Neural progenitor cell (in vitro differentiated cells): ENCODE measurements around the gene GLRX. TPM values are rescaled to one million over a fixed set of nuclear protein-coding genes. Genes with fewer than 3 reads are reported as not detected.

Experiments used
- DNase-seq: peaks from one replicate; pipeline ENCODE4 v3.0.0-alpha.2; 2016; ENCODE audit warnings: low spot score
- H2AFZ ChIP-seq: fragments of 200-600 bp; sonication (generic); replicated peaks from 2 replicates; pipeline ENCODE4 v1.6.1; 2016; ENCODE audit warnings: antibody characterized with exemption
- H3F3A ChIP-seq: fragments of 200-600 bp; sonication (generic); 2 replicates; pipeline ENCODE4 v1.6.1; 2016; ENCODE audit warnings: antibody characterized with exemption, low read depth
- H3K27ac ChIP-seq: fragments of 200-600 bp; sonication (generic); 2 replicates; pipeline ENCODE4 v1.5.1; 2016; ENCODE audit warnings: mild to moderate bottlenecking
- H3K27me3 ChIP-seq: fragments of 200-600 bp; sonication (generic); 2 replicates; pipeline ENCODE4 v1.6.1; 2016; ENCODE audit warnings: mild to moderate bottlenecking, moderate library complexity
- H3K36me3 ChIP-seq: fragments of 200-600 bp; sonication (generic); 2 replicates; pipeline ENCODE4 v1.5.1; 2016
- H3K4me1 ChIP-seq: fragments of 200-600 bp; sonication (generic); 2 replicates; pipeline ENCODE4 v1.6.1; 2016; ENCODE audit warnings: mixed run types
- H3K4me2 ChIP-seq: fragments of 200-600 bp; sonication (generic); 2 replicates; pipeline ENCODE4 v1.6.1; 2016
- H3K4me3 ChIP-seq: fragments of 200-600 bp; sonication (generic); 2 replicates; pipeline ENCODE4 v1.5.1; 2016
- H3K79me2 ChIP-seq: fragments of 200-600 bp; sonication (generic); 2 replicates; pipeline ENCODE4 v1.6.1; 2016; ENCODE audit warnings: low read depth
- H3K9ac ChIP-seq: fragments of 200-600 bp; sonication (generic); 2 replicates; pipeline ENCODE4 v1.6.1; 2016
- H3K9me3 ChIP-seq: fragments of 200-600 bp; sonication (generic); 2 replicates; pipeline ENCODE4 v1.5.1; 2016; ENCODE audit warnings: low read depth
- H4K20me1 ChIP-seq: fragments of 200-600 bp; sonication (generic); 2 replicates; pipeline ENCODE4 v1.6.1; 2016; ENCODE audit warnings: low read depth
- H3K27ac Mint-ChIP-seq: 3 replicates; pipeline ENCODE4 v1.8.0; 2021; ENCODE audit warnings: mixed read lengths
- H3K27me3 Mint-ChIP-seq: 2 replicates; pipeline ENCODE4 v1.8.0; 2022; ENCODE audit warnings: low read depth, mild to moderate bottlenecking, inconsistent platforms, moderate library complexity, mixed read lengths; ENCODE audit not compliant: insufficient read depth
- H3K36me3 Mint-ChIP-seq: 3 replicates; pipeline ENCODE4 v1.8.0; 2021; ENCODE audit warnings: mixed read lengths
- H3K4me1 Mint-ChIP-seq: 3 replicates; pipeline ENCODE4 v1.8.0; 2021; ENCODE audit warnings: mixed read lengths
- H3K4me3 Mint-ChIP-seq: 3 replicates; pipeline ENCODE4 v1.8.0; 2021; ENCODE audit warnings: mild to moderate bottlenecking, moderate library complexity, mixed read lengths
- H3K9me3 Mint-ChIP-seq: 3 replicates; pipeline ENCODE4 v1.8.0; 2020; ENCODE audit warnings: mixed read lengths
- EZH2 ChIP-seq: fragments of 200-600 bp; sonication (generic); IDR thresholded peaks from 2 replicates; pipeline ENCODE4 v1.6.1; 2017; ENCODE audit warnings: antibody characterized with exemption, mild to moderate bottlenecking, moderate library complexity
- EZH2phosphoT487 ChIP-seq: fragments of 200-600 bp; sonication (generic); IDR thresholded peaks from 2 replicates; pipeline ENCODE4 v1.6.1; 2017; ENCODE audit warnings: antibody characterized with exemption
- total RNA-seq: library from RNA; depleted of rRNA; stranded (reverse); fragments of >200 nt; gene quantifications from 2 replicates; pipeline ENCODE4 v1.2.3, GENCODE V29; 2015; ENCODE audit warnings: low replicate concordance
- TF ChIP-seq, protein P1 (sequence below): fragments of 200-600 bp; sonication (generic); IDR thresholded peaks from 2 replicates; pipeline ENCODE4 v1.5.1; 2017; ENCODE audit warnings: antibody characterized with exemption, mild to moderate bottlenecking

Gene GLRX
- total RNA-seq, 1 donor from 2014 or later, result 15.1 TPM

DNA sequence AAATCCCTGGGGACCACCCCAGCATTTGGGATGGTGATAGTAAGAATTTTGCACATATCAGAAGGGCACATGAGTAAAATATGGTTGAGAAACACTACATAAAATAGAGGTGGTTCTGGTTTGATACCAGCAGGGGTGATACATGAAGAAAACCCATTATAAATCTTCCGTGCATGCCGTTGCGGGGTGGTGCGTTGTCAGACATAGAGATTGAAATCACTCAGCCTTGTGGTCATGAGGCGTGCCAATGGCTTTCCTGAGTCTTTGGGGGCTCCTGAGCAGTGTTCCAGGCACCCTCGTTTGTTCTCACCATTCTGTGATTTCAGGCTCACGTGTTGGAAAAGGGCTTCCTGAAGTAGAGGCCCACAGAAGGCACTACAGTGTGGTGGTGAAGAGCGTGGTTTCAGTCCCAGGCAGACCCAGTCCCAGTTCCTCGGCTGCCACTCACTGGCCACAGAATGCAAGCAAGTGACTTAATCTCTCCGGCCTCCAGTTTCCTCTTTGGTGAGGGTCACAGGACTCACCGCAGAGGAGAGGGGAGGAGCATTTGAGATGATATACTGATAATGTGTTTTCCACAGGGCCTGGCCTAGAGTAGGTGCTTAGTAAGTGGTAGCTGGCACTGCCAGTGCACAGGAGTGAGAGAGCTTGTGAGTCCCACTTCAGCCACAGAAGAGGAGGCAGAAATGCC is 20.5 kb upstream of the GLRX start:
- H3K9me3 Mint-ChIP-seq, result no peaks in the 10 kb centered on the region
- Histone ChIP-seq H3F3A (no peaks in the 10 kb centered on the region), H2AFZ (no peak overlapping the region), H3K27ac (no peak overlapping the region), H3K79me2 (no peaks in the 10 kb centered on the region), H3K9me3 (no peaks in the 10 kb centered on the region), H4K20me1 (no peaks in the 10 kb centered on the region), H3K9ac (no peak overlapping the region), H3K27me3 (no peaks in the 10 kb centered on the region), H3K36me3 (no peaks in the 10 kb centered on the region), H3K4me3 (no peak overlapping the region), H3K4me2 (no peak overlapping the region), H3K4me1 (no peaks in the 10 kb centered on the region)
- TF ChIP-seq EZH2phosphoT487, result no peak
- TF ChIP-seq EZH2, result no peak
- TF ChIP-seq, protein P1, sequence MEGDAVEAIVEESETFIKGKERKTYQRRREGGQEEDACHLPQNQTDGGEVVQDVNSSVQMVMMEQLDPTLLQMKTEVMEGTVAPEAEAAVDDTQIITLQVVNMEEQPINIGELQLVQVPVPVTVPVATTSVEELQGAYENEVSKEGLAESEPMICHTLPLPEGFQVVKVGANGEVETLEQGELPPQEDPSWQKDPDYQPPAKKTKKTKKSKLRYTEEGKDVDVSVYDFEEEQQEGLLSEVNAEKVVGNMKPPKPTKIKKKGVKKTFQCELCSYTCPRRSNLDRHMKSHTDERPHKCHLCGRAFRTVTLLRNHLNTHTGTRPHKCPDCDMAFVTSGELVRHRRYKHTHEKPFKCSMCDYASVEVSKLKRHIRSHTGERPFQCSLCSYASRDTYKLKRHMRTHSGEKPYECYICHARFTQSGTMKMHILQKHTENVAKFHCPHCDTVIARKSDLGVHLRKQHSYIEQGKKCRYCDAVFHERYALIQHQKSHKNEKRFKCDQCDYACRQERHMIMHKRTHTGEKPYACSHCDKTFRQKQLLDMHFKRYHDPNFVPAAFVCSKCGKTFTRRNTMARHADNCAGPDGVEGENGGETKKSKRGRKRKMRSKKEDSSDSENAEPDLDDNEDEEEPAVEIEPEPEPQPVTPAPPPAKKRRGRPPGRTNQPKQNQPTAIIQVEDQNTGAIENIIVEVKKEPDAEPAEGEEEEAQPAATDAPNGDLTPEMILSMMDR, result no peak
- no peak overlapping the region for H3K27ac Mint-ChIP-seq
- no peaks in the 10 kb centered on the region for H3K36me3 Mint-ChIP-seq
- no peak overlapping the region for H3K4me3 Mint-ChIP-seq
- H3K4me1 Mint-ChIP-seq, result no peaks in the 10 kb centered on the region
- H3K27me3 Mint-ChIP-seq, result peaks cover 7% of the 10 kb centered on the region
- DNase-seq, result peak; percentile 38

DNA sequence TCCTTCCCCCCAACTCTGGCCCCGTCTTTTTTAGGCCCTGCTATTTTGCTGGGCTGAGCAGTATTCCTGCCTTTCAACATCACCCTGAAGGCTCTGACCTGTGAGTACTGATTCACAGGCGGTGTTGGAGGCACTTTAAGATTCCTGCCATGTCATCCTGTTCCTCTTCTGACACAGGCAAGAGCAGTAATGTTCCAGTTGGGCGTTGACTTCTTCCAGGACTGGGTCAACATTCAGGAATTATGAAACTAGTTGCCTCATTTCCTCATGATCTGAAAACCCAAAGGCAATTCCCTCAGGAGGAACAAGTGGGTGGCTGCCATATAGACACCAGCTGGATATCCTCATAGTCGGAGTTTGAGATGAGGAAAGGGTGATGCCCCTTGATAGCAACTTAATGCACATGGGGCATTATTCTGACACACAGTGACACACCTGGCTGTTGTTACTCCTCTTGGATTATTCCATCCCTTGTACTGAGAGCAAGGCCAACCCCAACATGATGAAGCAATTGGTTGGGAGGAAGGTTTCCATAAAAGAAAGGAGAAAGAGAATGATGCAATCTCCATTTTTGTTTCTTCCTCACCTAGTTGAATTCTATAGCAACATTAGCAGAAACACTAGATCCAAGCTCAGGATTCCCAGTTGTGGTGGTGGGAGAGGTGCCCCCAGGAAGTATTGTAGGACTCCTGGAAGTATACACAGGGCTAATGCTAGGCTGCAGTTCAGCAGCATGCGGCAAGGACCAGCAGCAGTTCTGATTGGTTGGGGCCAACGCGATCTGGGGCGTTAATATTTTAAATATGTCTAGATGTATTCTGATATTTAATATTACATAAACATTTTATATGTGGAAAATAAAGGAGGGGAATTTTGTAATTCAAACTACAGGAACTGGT is 19.6 kb upstream of the GLRX start:
- Histone ChIP-seq H3K4me3 (no peak overlapping the region), H3F3A (no peaks in the 10 kb centered on the region), H3K27ac (no peak overlapping the region), H4K20me1 (no peaks in the 10 kb centered on the region), H3K4me2 (no peak overlapping the region), H3K9ac (no peak overlapping the region), H3K36me3 (no peaks in the 10 kb centered on the region), H3K9me3 (no peaks in the 10 kb centered on the region), H3K4me1 (no peaks in the 10 kb centered on the region), H3K79me2 (no peaks in the 10 kb centered on the region), H2AFZ (no peak overlapping the region), H3K27me3 (no peaks in the 10 kb centered on the region)
- TF ChIP-seq, protein P1, result no peak
- TF ChIP-seq EZH2phosphoT487 (no peak), EZH2 (no peak)
- Mint-ChIP-seq H3K36me3 (no peaks in the 10 kb centered on the region), H3K4me3 (no peak overlapping the region), H3K27ac (no peak overlapping the region), H3K27me3 (peaks cover 7% of the 10 kb centered on the region), H3K4me1 (no peaks in the 10 kb centered on the region), H3K9me3 (no peaks in the 10 kb centered on the region)
- DNase-seq, result no peak

DNA sequence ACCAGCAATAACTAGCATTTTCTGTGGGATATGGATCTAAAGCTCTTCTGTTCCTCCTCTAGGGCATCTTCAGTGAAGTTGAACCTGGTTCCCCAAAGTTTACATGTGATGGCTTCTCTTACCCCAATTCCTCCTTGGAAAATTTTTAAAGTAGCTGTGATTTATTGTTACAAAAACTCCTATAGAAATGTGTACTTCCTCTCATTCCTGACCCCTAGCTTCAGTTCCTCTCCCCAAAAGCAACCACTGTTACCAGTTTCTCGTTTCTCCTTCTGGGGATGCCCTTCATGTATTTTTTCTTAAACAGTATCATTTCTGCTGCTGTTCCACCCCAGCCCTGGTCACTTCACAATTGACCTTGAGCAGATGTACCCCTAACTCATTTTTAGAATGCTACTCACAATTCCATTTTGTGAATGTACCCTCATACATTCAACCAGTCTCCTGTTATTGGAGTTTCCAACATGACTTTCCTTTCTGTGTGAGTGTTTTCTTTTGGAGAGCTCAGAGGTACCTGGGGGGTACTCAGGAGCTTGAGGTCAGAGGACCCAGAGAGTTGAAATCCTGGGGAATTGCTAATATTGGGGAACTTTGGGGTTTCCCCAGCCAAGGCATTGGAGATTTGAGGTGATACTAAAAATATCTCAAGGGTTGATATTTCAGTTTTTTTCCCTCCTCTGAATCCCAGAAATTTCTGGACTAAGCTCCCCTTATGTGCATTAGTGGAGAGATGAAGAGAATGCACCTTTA is 18.6 kb upstream of the GLRX start:
- Histone ChIP-seq H3K4me2 (no peak overlapping the region), H2AFZ (no peak overlapping the region), H4K20me1 (no peaks in the 10 kb centered on the region), H3F3A (no peaks in the 10 kb centered on the region), H3K4me3 (no peak overlapping the region), H3K36me3 (no peaks in the 10 kb centered on the region), H3K79me2 (no peaks in the 10 kb centered on the region), H3K27ac (no peak overlapping the region), H3K9me3 (no peaks in the 10 kb centered on the region), H3K9ac (no peak overlapping the region), H3K4me1 (no peaks in the 10 kb centered on the region), H3K27me3 (no peaks in the 10 kb centered on the region)
- H3K4me1 Mint-ChIP-seq, result no peaks in the 10 kb centered on the region
- TF ChIP-seq EZH2phosphoT487, result no peak
- TF ChIP-seq, protein P1, result no peak
- TF ChIP-seq EZH2, result no peak
- H3K36me3 Mint-ChIP-seq, result no peaks in the 10 kb centered on the region
- DNase-seq, result no peak
- peaks cover 7% of the 10 kb centered on the region for H3K27me3 Mint-ChIP-seq
- no peaks in the 10 kb centered on the region for H3K9me3 Mint-ChIP-seq
- no peak overlapping the region for H3K4me3 Mint-ChIP-seq
- H3K27ac Mint-ChIP-seq, result no peak overlapping the region
